Keratinocyte (primary cell): ENCODE measurements around the gene CLCN4. TPM values are rescaled to one million over a fixed set of nuclear protein-coding genes. Genes with fewer than 3 reads are reported as not detected.

Experiments
- DNase-seq: peaks from one replicate; pipeline ENCODE4 v3.0.0-alpha.2; 2011; ENCODE audit warnings: low read depth, missing footprints, low spot score
- FAIRE-seq: peaks from 2 replicates; lab custom pipeline; 2011; peaks lifted over from hg19 to GRCh38; lab: Jason Lieb, UNC
- H2AFZ ChIP-seq: 2 replicates; pipeline ENCODE4 v1.6.0; 2012; ENCODE audit warnings: low read length, control low read depth, inconsistent platforms; ENCODE audit not compliant: control insufficient read depth
- H3K27ac ChIP-seq: 2 replicates; pipeline ENCODE4 v1.5.1; 2011; ENCODE audit warnings: low read length; ENCODE audit not compliant: control insufficient read depth, insufficient read depth
- H3K27me3 ChIP-seq: 3 replicates; pipeline ENCODE4 v1.6.0; 2011; ENCODE audit warnings: low read length; ENCODE audit not compliant: control insufficient read depth, insufficient read depth; ENCODE audit errors: extremely low read depth
- H3K36me3 ChIP-seq, 2 experiments: 2 replicates in 1 of 2; 3 replicates in 1 of 2; pipeline ENCODE4 v1.5.1; 2011; ENCODE audit warnings: low read length in 2 of 2, mild to moderate bottlenecking in 1 of 2; ENCODE audit not compliant: control insufficient read depth in 2 of 2, insufficient read depth in 2 of 2; ENCODE audit errors: extremely low read depth in 1 of 2
- H3K4me1 ChIP-seq: 3 replicates; pipeline ENCODE4 v1.5.1; 2011; ENCODE audit warnings: low read length; ENCODE audit not compliant: control insufficient read depth, insufficient read depth; ENCODE audit errors: extremely low read depth
- H3K4me2 ChIP-seq: 3 replicates; pipeline ENCODE4 v1.6.0; 2011; ENCODE audit warnings: low read depth, low read length; ENCODE audit not compliant: control insufficient read depth, insufficient read depth; ENCODE audit errors: extremely low read depth
- H3K4me3 ChIP-seq, 3 experiments: fragments of 200-600 bp in 1 of 3; sonication (generic) in 1 of 3; 2 replicates in 2 of 3; 3 replicates in 1 of 3; pipeline ENCODE4 v1.5.1; 2011 to 2016; ENCODE audit warnings: low read length in 3 of 3, mild to moderate bottlenecking in 3 of 3, control low read depth in 2 of 3, inconsistent platforms in 1 of 3, low read depth in 1 of 3, mixed read lengths in 1 of 3, mixed run types in 1 of 3, moderate library complexity in 1 of 3; ENCODE audit not compliant: control insufficient read depth in 2 of 3, insufficient read depth in 2 of 3; ENCODE audit errors: extremely low read depth in 1 of 3
- H3K79me2 ChIP-seq: 2 replicates; pipeline ENCODE4 v1.6.0; 2012; ENCODE audit warnings: low read length; ENCODE audit not compliant: control insufficient read depth, insufficient read depth
- H3K9ac ChIP-seq: 3 replicates; pipeline ENCODE4 v1.6.0; 2011; ENCODE audit warnings: low read length; ENCODE audit not compliant: control insufficient read depth, insufficient read depth; ENCODE audit errors: extremely low read depth
- H3K9me1 ChIP-seq: 3 replicates; pipeline ENCODE4 v1.6.0; 2011; ENCODE audit warnings: low read length; ENCODE audit not compliant: control insufficient read depth, insufficient read depth; ENCODE audit errors: extremely low read depth
- H3K9me3 ChIP-seq: 2 replicates; pipeline ENCODE4 v1.5.1; 2012; ENCODE audit warnings: low read depth, low read length; ENCODE audit not compliant: control insufficient read depth
- H4K20me1 ChIP-seq: 3 replicates; pipeline ENCODE4 v1.6.0; 2011; ENCODE audit warnings: low read length; ENCODE audit not compliant: control insufficient read depth, insufficient read depth; ENCODE audit errors: extremely low read depth
- EZH2 ChIP-seq: IDR thresholded peaks from one replicate; pipeline ENCODE4 v1.6.1; 2012; ENCODE audit warnings: inconsistent platforms, mild to moderate bottlenecking, low read length, moderate library complexity
- dilution Hi-C: fragments of 300-500 bp; cut with MboI; formaldehyde crosslinking; loops from one replicate; pipeline ENCODE4 v1.7.0; 2020; ENCODE audit warnings: low sequenced_read_pairs; ENCODE audit not compliant: extremely low pct_ligation_motif_present
- polyA plus RNA-seq, 5 experiments: library from polyadenylated mRNA; depleted of rRNA in 3 of 5; stranded (reverse) in 3 of 5; stranded (forward) in 1 of 5; unstranded in 1 of 5; fragments of >200 nt; gene quantifications; 1 replicate in 1 of 5; 2 replicates in 3 of 5; 3 replicates in 1 of 5; pipeline versions ENCODE4 v1.2.1 to v1.2.3, GENCODE V29; 2011 to 2012; ENCODE audit warnings: missing spikeins in 2 of 5, low read depth in 1 of 5, low replicate concordance in 1 of 5
- TF ChIP-seq, protein P1 (sequence below), 3 experiments: IDR thresholded peaks in 1 of 3; conservative IDR thresholded peaks in 1 of 3; optimal IDR thresholded peaks in 1 of 3; 2 replicates in 2 of 3; 3 replicates in 1 of 3; pipeline versions ENCODE3 to v1.5.1; 2011; ENCODE audit warnings: low read length in 3 of 3, mild to moderate bottlenecking in 3 of 3, moderate library complexity in 2 of 3, control low read depth in 1 of 3, inconsistent platforms in 1 of 3; ENCODE audit not compliant: insufficient read depth in 2 of 3; ENCODE audit errors: extremely low read depth in 1 of 3

CLCN4 gene
- polyA plus RNA-seq, 1 donor (not counting 4 experiments of a cell fraction or from before 2014, with no cell fraction given): 0.24 TPM

DNA sequence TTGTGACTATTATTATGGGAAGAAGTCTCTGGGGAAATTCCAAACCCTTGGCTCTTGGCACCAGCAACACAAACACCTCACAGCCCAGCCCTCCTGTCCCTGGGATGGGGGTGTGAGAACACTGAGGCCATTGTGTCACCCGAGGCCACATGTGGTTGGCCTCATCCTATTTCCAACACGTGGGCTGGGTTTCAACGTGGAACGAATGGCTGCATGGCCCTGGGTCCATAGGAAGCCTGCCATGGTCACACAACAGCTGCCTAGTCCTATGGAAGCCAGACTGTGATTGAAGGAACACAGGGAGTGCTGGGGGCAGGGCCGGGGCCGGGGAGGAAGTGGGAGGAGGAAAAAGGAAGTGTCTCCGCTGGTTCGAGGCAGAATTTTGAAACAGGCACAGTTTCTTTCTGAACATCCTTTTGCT lies 10.0 kb downstream of the CLCN4 start:
- no peaks in the 10 kb centered on the region for H3K4me1 ChIP-seq
- no peaks in the 10 kb centered on the region for H3K9me1 ChIP-seq
- no peak overlapping the region for H3K4me2 ChIP-seq
- FAIRE-seq: no peak
- no peak for DNase-seq
- TF ChIP-seq EZH2: no peak
- TF ChIP-seq, protein P1, sequence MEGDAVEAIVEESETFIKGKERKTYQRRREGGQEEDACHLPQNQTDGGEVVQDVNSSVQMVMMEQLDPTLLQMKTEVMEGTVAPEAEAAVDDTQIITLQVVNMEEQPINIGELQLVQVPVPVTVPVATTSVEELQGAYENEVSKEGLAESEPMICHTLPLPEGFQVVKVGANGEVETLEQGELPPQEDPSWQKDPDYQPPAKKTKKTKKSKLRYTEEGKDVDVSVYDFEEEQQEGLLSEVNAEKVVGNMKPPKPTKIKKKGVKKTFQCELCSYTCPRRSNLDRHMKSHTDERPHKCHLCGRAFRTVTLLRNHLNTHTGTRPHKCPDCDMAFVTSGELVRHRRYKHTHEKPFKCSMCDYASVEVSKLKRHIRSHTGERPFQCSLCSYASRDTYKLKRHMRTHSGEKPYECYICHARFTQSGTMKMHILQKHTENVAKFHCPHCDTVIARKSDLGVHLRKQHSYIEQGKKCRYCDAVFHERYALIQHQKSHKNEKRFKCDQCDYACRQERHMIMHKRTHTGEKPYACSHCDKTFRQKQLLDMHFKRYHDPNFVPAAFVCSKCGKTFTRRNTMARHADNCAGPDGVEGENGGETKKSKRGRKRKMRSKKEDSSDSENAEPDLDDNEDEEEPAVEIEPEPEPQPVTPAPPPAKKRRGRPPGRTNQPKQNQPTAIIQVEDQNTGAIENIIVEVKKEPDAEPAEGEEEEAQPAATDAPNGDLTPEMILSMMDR (optimal IDR thresholded peaks at IDR 0.05 in 1 of 3, IDR thresholded peaks at IDR 0.05 in 1 of 3, conservative IDR thresholded peaks at IDR 0.05 in 1 of 3; ENCODE audit: extremely low read depth in 1 of 3, insufficient read depth in 2 of 3, low read length in 3 of 3): no peak
- H3K27ac ChIP-seq: no peak overlapping the region
- H3K4me3 ChIP-seq: no peak overlapping the region
- no peaks in the 10 kb centered on the region for H4K20me1 ChIP-seq
- H3K9ac ChIP-seq: no peak overlapping the region
- peaks cover 4% of the 10 kb centered on the region for H3K9me3 ChIP-seq
- H3K27me3 ChIP-seq: no peaks in the 10 kb centered on the region
- dilution Hi-C loops: no loop called here
- H3K36me3 ChIP-seq: no peaks in the 10 kb centered on the region
- no peaks in the 10 kb centered on the region for H3K79me2 ChIP-seq
- no peak overlapping the region for H2AFZ ChIP-seq

DNA sequence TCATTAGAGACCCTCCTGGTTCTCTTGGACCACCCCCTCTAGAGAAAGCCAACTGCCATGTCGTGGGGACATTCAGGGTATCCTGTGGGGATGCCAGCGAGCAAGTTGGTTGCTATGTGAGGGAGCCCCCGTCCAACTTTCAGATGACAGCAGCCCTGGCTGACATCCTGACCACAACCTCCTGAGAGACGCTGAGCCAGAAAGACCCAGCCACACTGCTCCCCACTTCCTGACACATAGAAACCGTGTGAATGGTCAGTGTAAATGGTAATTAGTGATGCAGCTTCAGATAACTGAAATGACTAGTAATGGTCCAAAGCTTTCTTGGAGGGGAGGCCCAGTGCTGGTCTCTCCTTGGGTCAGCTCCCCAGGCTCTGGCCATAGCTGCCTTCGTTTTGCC lies 10.8 kb downstream of the CLCN4 start:
- H3K9me1 ChIP-seq: no peaks in the 10 kb centered on the region

More for the DNA sequence above, 10.8 kb downstream of the CLCN4 start:
- Histone ChIP-seq H3K4me3 (no peak overlapping the region), H3K4me1 (no peaks in the 10 kb centered on the region), H3K36me3 (no peaks in the 10 kb centered on the region), H3K27me3 (no peaks in the 10 kb centered on the region), H3K79me2 (no peaks in the 10 kb centered on the region), H3K4me2 (no peak overlapping the region), H4K20me1 (no peaks in the 10 kb centered on the region), H3K9ac (no peak overlapping the region), H3K9me3 (peaks cover 4% of the 10 kb centered on the region), H2AFZ (no peak overlapping the region), H3K27ac (no peak overlapping the region)
- DNase-seq (no peak), FAIRE-seq (no peak)
- dilution Hi-C loops: no loop called here
- TF ChIP-seq, protein P1 (optimal IDR thresholded peaks at IDR 0.05 in 1 of 3, IDR thresholded peaks at IDR 0.05 in 1 of 3, conservative IDR thresholded peaks at IDR 0.05 in 1 of 3; ENCODE audit: extremely low read depth in 1 of 3, insufficient read depth in 2 of 3, low read length in 3 of 3): no peak
- TF ChIP-seq EZH2: no peak
